ENCODE data around the gene AMPD2.

- TF ChIP-seq CTCF (IDR thresholded peaks at IDR 0.05), result no peak
- TF ChIP-seq POLR2A (IDR thresholded peaks at IDR 0.05), result no peak
These were observed 20.2 kb downstream of the AMPD2 start for GRCh38 chr1:109639841-109640184.

Measured in testis (tissue), 2 donors.